OCI-LY7 (cell line): ENCODE measurements around the gene LTV1.

Source experiments
- EZH2phosphoT487 ChIP-seq: fragments of 200-600 bp; sonication (generic); IDR thresholded peaks from 2 replicates; pipeline ENCODE4 v1.6.1; 2018; ENCODE audit warnings: low read depth, borderline replicate concordance, mild to moderate bottlenecking, mixed run types, antibody characterized with exemption, low read length, moderate library complexity, mixed read lengths
- TF ChIP-seq, protein P1 (sequence below): fragments of 200-600 bp; sonication (generic); conservative IDR thresholded peaks from 2 replicates; pipeline ENCODE4 v1.5.1; 2014; ENCODE audit warnings: mild to moderate bottlenecking, antibody characterized with exemption, low read length, moderate library complexity, mixed read lengths

DNA sequence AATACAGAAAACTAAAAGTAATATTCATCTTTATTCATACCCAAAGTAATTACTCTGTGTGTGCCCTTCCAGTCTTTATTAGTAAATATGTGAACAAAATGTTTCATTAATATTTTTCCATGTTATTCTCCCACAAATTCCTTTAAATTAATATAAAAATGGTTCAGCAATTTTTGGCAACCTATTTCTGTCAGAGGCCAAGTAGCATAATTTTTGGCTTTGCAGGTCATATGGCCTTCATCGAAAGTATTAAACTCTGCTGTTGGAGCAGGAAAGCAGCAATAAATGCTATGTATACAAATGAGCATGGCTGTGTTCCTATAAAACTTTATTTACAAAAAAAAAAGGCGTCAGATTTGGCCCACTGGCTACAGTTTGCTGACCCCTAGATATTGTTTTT is 37.3 kb downstream of the LTV1 start:
- TF ChIP-seq, protein P1, sequence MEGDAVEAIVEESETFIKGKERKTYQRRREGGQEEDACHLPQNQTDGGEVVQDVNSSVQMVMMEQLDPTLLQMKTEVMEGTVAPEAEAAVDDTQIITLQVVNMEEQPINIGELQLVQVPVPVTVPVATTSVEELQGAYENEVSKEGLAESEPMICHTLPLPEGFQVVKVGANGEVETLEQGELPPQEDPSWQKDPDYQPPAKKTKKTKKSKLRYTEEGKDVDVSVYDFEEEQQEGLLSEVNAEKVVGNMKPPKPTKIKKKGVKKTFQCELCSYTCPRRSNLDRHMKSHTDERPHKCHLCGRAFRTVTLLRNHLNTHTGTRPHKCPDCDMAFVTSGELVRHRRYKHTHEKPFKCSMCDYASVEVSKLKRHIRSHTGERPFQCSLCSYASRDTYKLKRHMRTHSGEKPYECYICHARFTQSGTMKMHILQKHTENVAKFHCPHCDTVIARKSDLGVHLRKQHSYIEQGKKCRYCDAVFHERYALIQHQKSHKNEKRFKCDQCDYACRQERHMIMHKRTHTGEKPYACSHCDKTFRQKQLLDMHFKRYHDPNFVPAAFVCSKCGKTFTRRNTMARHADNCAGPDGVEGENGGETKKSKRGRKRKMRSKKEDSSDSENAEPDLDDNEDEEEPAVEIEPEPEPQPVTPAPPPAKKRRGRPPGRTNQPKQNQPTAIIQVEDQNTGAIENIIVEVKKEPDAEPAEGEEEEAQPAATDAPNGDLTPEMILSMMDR, result no peak
- no peak for TF ChIP-seq EZH2phosphoT487
